Osteocyte (in vitro differentiated cells): ENCODE results near the gene MAGOHB. TPM values are rescaled to one million over a fixed set of nuclear protein-coding genes. Genes with fewer than 3 reads are reported as not detected.

Experiments used
- DNase-seq: peaks from one replicate; pipeline ENCODE4 v3.0.0; 2021; ENCODE audit warnings: mixed read lengths; ENCODE audit not compliant: unreplicated experiment; ENCODE audit errors: extremely low spot score
- H3K27ac Mint-ChIP-seq: one replicate; pipeline ENCODE4 v1.8.0; 2021; ENCODE audit warnings: mild to moderate bottlenecking, mixed read lengths; ENCODE audit not compliant: unreplicated experiment
- H3K27me3 Mint-ChIP-seq: one replicate; pipeline ENCODE4 v1.8.0; 2021; ENCODE audit warnings: mixed read lengths; ENCODE audit not compliant: unreplicated experiment
- H3K36me3 Mint-ChIP-seq: one replicate; pipeline ENCODE4 v1.8.0; 2021; ENCODE audit warnings: mixed read lengths; ENCODE audit not compliant: unreplicated experiment
- H3K4me1 Mint-ChIP-seq: one replicate; pipeline ENCODE4 v1.8.0; 2021; ENCODE audit warnings: mixed read lengths; ENCODE audit not compliant: unreplicated experiment
- H3K4me3 Mint-ChIP-seq: one replicate; pipeline ENCODE4 v1.8.0; 2021; ENCODE audit warnings: mild to moderate bottlenecking, moderate library complexity, mixed read lengths; ENCODE audit not compliant: unreplicated experiment
- H3K9me3 Mint-ChIP-seq: one replicate; pipeline ENCODE4 v1.8.0; 2021; ENCODE audit warnings: mixed read lengths; ENCODE audit not compliant: unreplicated experiment
- total RNA-seq: library from RNA; stranded (reverse); gene quantifications from 2 replicates; pipeline ENCODE4 v1.2.1, GENCODE V29; 2021
- TF ChIP-seq, protein P1 (sequence below): fragments of 200-600 bp; sonication (generic); IDR thresholded peaks from 2 replicates; pipeline ENCODE4 v1.5.0; 2021; ENCODE audit warnings: antibody characterized with exemption, mild to moderate bottlenecking, moderate library complexity

MAGOHB gene
- total RNA-seq, 1 donor from 2014 or later = 28.1 TPM

DNA sequence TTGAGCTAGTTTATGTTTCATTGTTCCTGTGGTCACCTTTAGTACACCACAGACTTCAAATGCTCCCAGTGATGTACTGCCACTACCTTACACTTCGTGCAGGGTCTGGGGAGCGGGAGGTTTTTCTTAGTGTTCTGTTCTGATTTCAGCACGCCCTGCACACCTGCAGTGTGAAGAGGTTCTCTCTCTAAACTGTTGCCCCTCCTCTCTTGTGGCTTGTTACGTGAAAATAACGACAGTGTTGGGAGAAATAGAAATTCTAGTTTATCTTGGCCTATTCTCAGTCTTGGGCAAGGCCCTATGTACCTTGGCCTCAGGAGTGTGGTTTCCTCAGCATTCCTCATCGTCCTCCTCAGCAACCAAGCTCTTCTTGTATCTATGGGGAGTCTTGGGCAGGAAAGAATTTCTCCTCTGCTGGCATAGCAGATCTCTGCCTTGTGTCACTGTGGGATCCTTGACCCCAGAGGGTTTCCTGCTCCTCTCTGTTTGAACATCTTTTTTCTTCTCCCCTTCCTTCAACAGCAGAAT is 59.1 kb downstream of the MAGOHB start:
- H3K9me3 Mint-ChIP-seq = no peaks in the 10 kb centered on the region
- no peaks in the 10 kb centered on the region for H3K36me3 Mint-ChIP-seq
- DNase-seq = no peak
- H3K4me1 Mint-ChIP-seq = no peaks in the 10 kb centered on the region
- H3K27ac Mint-ChIP-seq = no peak overlapping the region
- H3K27me3 Mint-ChIP-seq = peaks cover 10% of the 10 kb centered on the region
- TF ChIP-seq, protein P1, sequence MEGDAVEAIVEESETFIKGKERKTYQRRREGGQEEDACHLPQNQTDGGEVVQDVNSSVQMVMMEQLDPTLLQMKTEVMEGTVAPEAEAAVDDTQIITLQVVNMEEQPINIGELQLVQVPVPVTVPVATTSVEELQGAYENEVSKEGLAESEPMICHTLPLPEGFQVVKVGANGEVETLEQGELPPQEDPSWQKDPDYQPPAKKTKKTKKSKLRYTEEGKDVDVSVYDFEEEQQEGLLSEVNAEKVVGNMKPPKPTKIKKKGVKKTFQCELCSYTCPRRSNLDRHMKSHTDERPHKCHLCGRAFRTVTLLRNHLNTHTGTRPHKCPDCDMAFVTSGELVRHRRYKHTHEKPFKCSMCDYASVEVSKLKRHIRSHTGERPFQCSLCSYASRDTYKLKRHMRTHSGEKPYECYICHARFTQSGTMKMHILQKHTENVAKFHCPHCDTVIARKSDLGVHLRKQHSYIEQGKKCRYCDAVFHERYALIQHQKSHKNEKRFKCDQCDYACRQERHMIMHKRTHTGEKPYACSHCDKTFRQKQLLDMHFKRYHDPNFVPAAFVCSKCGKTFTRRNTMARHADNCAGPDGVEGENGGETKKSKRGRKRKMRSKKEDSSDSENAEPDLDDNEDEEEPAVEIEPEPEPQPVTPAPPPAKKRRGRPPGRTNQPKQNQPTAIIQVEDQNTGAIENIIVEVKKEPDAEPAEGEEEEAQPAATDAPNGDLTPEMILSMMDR = no peak
- no peak overlapping the region for H3K4me3 Mint-ChIP-seq

Other genes with a start within 250 kb of the MAGOHB start
- 3.2 and 4.9 TPM in 2 replicates for gene KLRK1, start 223.6 kb downstream of the MAGOHB start, total RNA-seq
- 3.1 and 3.3 TPM in 2 replicates for gene KLRC4, start 203.9 kb downstream of the MAGOHB start, total RNA-seq
- gene KLRC3, start 193.0 kb downstream of the MAGOHB start, total RNA-seq = 4.9 and 6.7 TPM in 2 replicates
- gene KLRC2, start 177.6 kb downstream of the MAGOHB start, total RNA-seq = 3.0 and 3.6 TPM in 2 replicates
- not detected in 2 replicates for gene KLRC1, start 160.2 kb downstream of the MAGOHB start, total RNA-seq
- 0.73 and 0.97 TPM in 2 replicates for gene EIF2S3B, start 107.7 kb downstream of the MAGOHB start, total RNA-seq
- 0.48 TPM in 1 of 2 replicates, not detected in the other for gene STYK1, start 60.4 kb upstream of the MAGOHB start, total RNA-seq
- gene YBX3, start 109.7 kb upstream of the MAGOHB start, total RNA-seq = 302 and 334 TPM in 2 replicates
- gene TAS2R7, start 189.0 kb upstream of the MAGOHB start, total RNA-seq = not detected in 2 replicates
- gene TAS2R8, start 193.7 kb upstream of the MAGOHB start, total RNA-seq = 0.50 TPM in 1 of 2 replicates, not detected in the other
- 0.34 TPM in 1 of 2 replicates, not detected in the other for gene TAS2R9, start 196.6 kb upstream of the MAGOHB start, total RNA-seq
- 0.84 and 1.5 TPM in 2 replicates for gene TAS2R10, start 212.7 kb upstream of the MAGOHB start, total RNA-seq
- 2.2 and 4.4 TPM in 2 replicates for gene PRR4, start 235.9 kb upstream of the MAGOHB start, total RNA-seq